Muscle layer of duodenum (tissue), 2 donors: ENCODE results near the gene KLHL8.
A peak's percentile ranks its signal among the peaks of the same experiment; 100 is the strongest.

ENCODE experiments used
- H3K27ac ChIP-seq: one replicate; pipeline ENCODE4 v1.7.0; 2013; ENCODE audit warnings: mild to moderate bottlenecking, low read length
- H3K27me3 ChIP-seq: one replicate; pipeline ENCODE4 v1.7.0; 2013; ENCODE audit warnings: low read depth, mild to moderate bottlenecking, control low read depth, low read length
- H3K36me3 ChIP-seq, 2 donors: one replicate each; pipeline ENCODE4 v1.7.0; 2013; ENCODE audit warnings: low read length in 2 of 2, control low read depth in 1 of 2, mild to moderate bottlenecking in 1 of 2; ENCODE audit not compliant: insufficient read depth in 2 of 2, control insufficient read depth in 1 of 2
- H3K4me1 ChIP-seq, 2 donors: one replicate each; pipeline ENCODE4 v1.7.0; 2013; ENCODE audit warnings: low read length in 2 of 2, mild to moderate bottlenecking in 2 of 2, control low read depth in 1 of 2, moderate library complexity in 1 of 2; ENCODE audit not compliant: insufficient read depth in 2 of 2, control insufficient read depth in 1 of 2
- H3K4me3 ChIP-seq, 2 donors: one replicate each; pipeline ENCODE4 v1.7.0; 2013; ENCODE audit warnings: low read length in 2 of 2, low read depth in 1 of 2, mild to moderate bottlenecking in 1 of 2
- H3K9me3 ChIP-seq, 2 donors: one replicate each; pipeline ENCODE4 v1.7.0; 2013; ENCODE audit warnings: low read length in 2 of 2, control low read depth in 1 of 2, mild to moderate bottlenecking in 1 of 2; ENCODE audit not compliant: control insufficient read depth in 1 of 2
- donor health status: healthy.

The KLHL8 gene

GRCh38 chr4:87134122-87134521, 86.3 kb downstream of the KLHL8 start:
- peaks cover 69 to 82% of the 10 kb centered on the region in 2 donors for H3K36me3 ChIP-seq
- H3K27me3 ChIP-seq, result no peaks in the 10 kb centered on the region
- no peak overlapping the region for H3K4me3 ChIP-seq
- H3K9me3 ChIP-seq, result no peaks in the 10 kb centered on the region
- no peak overlapping the region for H3K27ac ChIP-seq
- no peaks in the 10 kb centered on the region for H3K4me1 ChIP-seq

DNA sequence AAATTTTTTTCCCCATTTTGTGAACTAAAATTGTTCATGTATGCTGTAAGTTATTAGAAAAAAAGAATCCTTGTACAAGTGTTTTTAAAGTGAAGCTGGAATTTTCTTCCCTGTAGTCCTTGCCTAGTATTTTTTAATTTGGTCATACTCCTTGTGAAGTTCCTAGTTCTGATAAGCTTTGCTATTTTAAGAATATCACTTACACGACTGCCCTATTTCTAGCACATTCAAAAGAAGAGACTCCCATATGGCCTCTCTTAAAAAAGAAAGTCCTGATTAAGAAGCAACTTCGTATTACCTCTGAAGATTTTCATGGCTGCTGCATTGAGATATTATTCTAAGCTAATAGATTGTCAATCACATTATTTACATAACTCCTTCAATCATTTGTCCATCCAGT, 87.2 kb downstream of the KLHL8 start:
- Histone ChIP-seq H3K36me3 (peaks cover 73 to 87% of the 10 kb centered on the region in 2 donors), H3K27me3 (no peaks in the 10 kb centered on the region), H3K27ac (no peak overlapping the region), H3K9me3 (no peaks in the 10 kb centered on the region), H3K4me3 (no peak overlapping the region), H3K4me1 (no peaks in the 10 kb centered on the region)

DNA sequence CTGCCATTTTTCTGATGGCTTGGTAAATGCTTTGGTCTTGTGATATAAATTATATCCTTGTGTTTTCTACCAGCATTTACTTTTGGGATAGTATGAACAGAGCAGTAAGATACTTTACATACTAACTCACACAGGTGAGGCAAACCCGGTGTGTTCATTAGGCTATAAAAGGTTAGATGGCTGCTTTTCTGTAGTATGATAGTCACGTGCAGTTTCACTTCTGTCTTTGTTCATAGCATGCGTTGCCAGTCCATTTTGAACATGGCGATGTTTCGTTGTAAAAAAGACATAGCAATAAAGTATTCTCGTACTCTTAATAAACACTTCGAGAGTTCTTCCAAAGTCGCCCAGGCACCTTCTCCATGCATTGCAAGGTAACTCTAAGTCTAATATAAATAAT, 88.4 kb downstream of the KLHL8 start:
- no peaks in the 10 kb centered on the region for H3K9me3 ChIP-seq
- H3K4me1 ChIP-seq, result no peaks in the 10 kb centered on the region
- peaks cover 71 to 90% of the 10 kb centered on the region in 2 donors for H3K36me3 ChIP-seq
- H3K4me3 ChIP-seq, result no peak overlapping the region
- no peaks in the 10 kb centered on the region for H3K27me3 ChIP-seq
- H3K27ac ChIP-seq, result no peak overlapping the region

DNA sequence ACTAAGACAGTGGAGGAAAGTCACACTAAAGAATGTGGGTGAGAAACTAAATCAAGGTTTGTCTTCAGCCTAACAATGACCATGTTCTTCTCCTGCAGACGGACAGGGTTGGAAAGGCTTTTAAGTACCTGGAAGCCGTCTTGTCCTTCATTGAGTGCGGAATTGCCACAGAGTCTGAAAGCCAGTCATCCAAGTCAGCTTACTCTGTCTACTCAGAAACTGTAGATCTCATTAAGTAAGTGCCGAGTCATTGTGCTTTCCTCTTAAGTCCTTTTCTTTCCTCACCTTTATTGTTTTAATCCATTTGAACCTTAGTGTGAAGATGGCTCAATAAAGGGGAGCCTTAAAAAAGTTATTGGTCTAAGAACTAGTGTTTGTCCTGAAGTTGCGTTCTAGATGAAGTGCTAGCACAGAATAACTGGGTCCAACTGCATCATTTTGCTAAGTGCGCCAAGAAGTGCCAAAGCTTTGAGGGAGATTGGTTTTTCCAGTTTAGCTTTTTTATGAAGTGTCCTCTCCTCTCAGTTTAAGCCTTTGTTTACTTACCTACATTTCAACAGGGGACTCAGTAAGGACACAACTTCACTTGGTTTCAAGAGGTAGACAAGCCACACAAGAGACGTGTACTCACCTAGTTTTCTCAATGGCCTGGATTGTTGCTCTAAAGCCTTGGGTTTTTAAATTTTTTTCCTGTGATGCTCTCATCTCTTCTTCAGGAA, 89.3 kb downstream of the KLHL8 start:
- Histone ChIP-seq H3K4me1 (no peaks in the 10 kb centered on the region), H3K27ac (no peak overlapping the region), H3K4me3 (no peak overlapping the region), H3K36me3 (peaks cover 71 to 90% of the 10 kb centered on the region in 2 donors), H3K9me3 (no peaks in the 10 kb centered on the region), H3K27me3 (no peaks in the 10 kb centered on the region)

GRCh38 chr4:87129681-87130080, 90.7 kb downstream of the KLHL8 start:
- H3K27me3 ChIP-seq, result no peaks in the 10 kb centered on the region
- H3K36me3 ChIP-seq, result peaks cover 73 to 89% of the 10 kb centered on the region in 2 donors
- no peak overlapping the region for H3K4me3 ChIP-seq
- no peaks in the 10 kb centered on the region for H3K9me3 ChIP-seq
- no peaks in the 10 kb centered on the region for H3K4me1 ChIP-seq
- H3K27ac ChIP-seq, result no peak overlapping the region

DNA sequence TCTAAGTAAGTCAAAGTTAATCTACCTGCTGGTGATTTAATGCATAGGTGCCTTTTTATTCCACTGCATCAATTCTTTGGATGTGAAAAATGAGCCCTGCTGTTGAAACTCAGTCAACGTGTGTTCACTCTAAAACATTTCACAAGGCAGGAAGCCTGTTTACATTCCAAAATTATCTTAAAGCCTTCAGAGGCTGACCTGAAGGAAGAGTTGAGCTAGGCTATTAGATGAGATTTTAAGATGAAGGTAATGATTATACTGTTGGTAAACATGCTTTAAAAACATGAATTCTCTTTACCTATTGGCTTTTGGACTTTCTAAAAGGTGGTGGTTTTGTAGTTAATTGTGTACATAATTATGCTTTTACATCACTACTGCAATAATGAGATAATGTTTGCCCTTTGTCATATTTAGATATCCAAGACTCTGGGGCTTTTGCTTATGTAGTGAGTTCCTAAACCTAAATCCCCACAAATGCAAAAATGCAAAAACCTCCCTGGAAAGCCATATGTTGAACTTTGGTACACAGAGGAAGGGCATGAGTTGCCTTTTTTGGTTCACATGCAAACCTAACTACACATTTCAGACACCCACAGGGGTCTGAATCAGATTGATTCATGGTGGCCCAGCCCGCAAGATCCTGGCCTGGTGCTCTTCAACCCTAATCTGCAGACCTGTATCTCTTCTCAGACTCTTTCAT, 92.3 kb downstream of the KLHL8 start:
- no peaks in the 10 kb centered on the region for H3K9me3 ChIP-seq
- H3K27me3 ChIP-seq, result no peaks in the 10 kb centered on the region
- no peak overlapping the region for H3K4me3 ChIP-seq
- no peaks in the 10 kb centered on the region for H3K4me1 ChIP-seq
- peaks cover 61 to 74% of the 10 kb centered on the region in 2 donors for H3K36me3 ChIP-seq
- H3K27ac ChIP-seq, result no peak overlapping the region

GRCh38 chr4:87126056-87126455, 94.4 kb downstream of the KLHL8 start:
- Histone ChIP-seq H3K27me3 (no peaks in the 10 kb centered on the region), H3K36me3 (peaks cover 47 to 57% of the 10 kb centered on the region in 2 donors), H3K4me3 (no peak overlapping the region), H3K4me1 (peaks cover 0 to 14% of the 10 kb centered on the region in 2 donors), H3K27ac (no peak overlapping the region), H3K9me3 (no peaks in the 10 kb centered on the region)

- H3K9me3 ChIP-seq, result no peaks in the 10 kb centered on the region
- peaks cover 0 to 41% of the 10 kb centered on the region in 2 donors for H3K4me1 ChIP-seq
- H3K27me3 ChIP-seq, result no peaks in the 10 kb centered on the region
- peak overlapping the region; percentile 43 for H3K27ac ChIP-seq
- H3K4me3 ChIP-seq, result no peak overlapping the region
- H3K36me3 ChIP-seq, result peaks cover 27 to 31% of the 10 kb centered on the region in 2 donors
These were observed 98.2 kb downstream of the KLHL8 start for GRCh38 chr4:87122252-87122651.

DNA sequence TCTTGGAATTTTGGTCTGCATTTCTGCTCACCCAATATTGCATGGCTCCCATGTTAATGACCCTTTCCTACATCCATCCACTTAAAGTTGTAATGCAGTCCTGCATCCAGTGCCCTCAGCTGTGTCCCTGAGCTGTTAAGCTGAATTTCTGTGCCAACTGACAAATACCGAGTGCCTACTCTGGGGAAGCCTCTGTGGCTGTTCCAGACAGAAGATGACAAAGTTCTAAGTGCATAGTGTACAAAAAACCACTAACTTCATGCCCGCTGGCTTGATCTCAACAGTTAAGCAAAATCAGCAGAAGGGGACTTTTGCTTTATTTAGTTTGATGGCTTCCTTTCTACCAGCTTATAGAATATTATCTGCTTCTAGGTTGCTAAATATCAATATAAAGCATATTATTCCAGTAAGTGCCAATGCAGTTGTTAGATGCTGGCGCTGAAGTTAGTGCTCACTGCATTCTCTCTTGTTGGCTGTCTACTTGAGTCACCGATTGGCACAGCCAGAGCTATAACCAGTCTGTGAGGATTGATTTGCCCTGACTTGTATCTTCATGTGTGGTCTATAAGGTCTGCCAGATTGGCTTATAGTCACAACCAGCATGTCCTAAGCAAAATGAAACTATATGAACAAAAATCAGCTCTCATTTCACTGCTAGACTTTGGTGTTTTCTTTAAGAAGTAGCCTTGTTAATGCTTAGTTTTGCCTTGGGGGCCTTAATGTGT, 98.9 kb downstream of the KLHL8 start:
- H3K4me1 ChIP-seq, result peaks cover 0 to 49% of the 10 kb centered on the region in 2 donors
- no peaks in the 10 kb centered on the region for H3K27me3 ChIP-seq
- H3K4me3 ChIP-seq, result peak overlapping the region in 1 of 2 donors; percentile 44

DNA sequence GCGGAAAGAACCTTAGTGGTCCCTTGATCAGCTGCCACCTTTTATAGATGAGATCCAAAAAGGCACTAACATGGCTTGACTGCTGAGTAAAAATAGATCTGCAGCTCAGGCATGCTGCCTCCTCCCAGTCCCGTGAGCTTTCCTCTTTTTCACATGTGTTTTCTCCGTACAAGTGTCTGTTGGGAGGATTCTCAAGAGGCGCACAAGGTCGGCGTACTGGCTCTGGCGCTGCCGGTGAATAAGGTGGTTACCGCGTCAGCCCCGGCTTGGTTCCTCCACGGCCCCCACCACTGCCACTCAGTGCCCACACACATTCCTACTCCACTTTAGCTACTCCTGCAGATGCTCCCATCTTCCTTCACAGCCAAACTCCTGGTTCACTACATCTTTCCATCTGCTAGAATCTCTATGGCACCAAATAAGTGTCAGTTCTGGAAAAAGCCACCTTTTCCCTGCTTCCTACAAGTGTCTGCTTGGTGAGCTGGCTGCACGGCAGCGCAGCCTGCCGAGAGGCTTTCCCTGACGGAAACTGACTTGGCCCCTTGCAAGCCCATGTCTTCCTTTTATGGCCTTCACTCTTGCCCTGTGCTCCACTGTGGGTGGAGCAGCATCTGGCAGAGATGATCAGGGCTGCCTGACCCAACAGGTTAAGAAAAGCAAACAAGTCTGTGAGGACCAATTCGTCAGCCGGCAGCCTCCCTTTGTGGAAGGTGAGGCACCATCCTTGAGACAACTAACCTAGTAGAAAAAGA, 99.8 kb downstream of the KLHL8 start:
- H3K9me3 ChIP-seq, result no peaks in the 10 kb centered on the region
- peak overlapping the region; percentile 81 for H3K27ac ChIP-seq
- H3K4me3 ChIP-seq, result peak overlapping the region; percentile 19 to 44
- H3K36me3 ChIP-seq, result peaks cover 25 to 33% of the 10 kb centered on the region in 2 donors
- H3K4me1 ChIP-seq, result peaks cover 0 to 52% of the 10 kb centered on the region in 2 donors
- H3K27me3 ChIP-seq, result no peaks in the 10 kb centered on the region

More for the DNA sequence above, 98.9 kb downstream of the KLHL8 start:
- no peaks in the 10 kb centered on the region for H3K9me3 ChIP-seq
- peak overlapping the region; percentile 81 for H3K27ac ChIP-seq
- H3K36me3 ChIP-seq, result peaks cover 26 to 33% of the 10 kb centered on the region in 2 donors
